IPS-NIHi7 (cell line): ENCODE data around the gene RPL18A.
A peak's percentile ranks its signal among the peaks of the same experiment; 100 is the strongest.

ENCODE experiments used
- DNase-seq: peaks from one replicate; pipeline ENCODE4 v3.0.0; 2012; ENCODE audit warnings: mixed read lengths; ENCODE audit errors: extremely low spot score

The RPL18A gene

DNA sequence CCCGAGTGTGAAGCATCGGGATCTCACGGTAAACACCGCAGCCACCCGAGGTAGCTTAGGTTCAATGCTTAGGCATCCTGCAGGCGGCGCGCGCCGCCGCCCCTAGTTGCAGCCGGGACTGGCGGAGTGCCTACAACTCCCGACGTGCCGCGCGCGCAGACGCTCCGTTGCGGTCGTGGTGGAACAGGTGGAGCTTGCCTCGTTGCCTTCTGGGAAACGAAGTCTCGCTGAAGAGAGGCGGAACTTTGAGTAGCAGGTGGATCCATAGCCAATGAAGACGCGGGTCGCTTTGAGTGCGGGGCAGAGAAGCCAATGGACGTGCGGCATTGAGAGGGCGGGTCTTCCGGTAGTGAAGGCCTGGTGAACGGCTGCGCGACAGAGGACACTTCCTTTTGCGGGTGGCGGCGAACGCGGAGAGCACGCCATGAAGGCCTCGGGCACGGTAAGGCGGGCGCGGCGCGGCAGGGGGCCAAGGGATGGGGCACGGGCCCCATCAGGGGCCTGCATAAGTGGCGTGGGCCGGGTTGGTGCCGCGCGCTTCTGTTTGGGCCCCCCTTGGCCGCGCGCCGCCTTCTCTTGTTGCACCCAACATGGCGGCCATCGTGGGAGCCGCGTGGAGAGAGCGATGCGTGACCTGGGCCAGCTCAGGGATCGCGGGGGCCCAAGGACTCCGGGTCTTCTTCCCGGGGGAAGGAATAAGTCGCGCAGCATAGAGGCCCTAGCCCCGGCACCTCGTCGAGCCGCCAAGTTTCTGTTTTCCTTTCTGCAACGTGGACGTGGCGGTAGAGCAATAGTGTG, at the start of gene RPL18A:
Gene RPL18A (plus strand): TSS at position 378 of the 798 bp plus-strand sequence. CDS start 47 bp downstream, at position 425.
- peak; percentile 96 for DNase-seq

- no peak for DNase-seq
These were observed 48.6 kb upstream of the RPL18A start for GRCh38 chr19:17811103-17811502.

DNA sequence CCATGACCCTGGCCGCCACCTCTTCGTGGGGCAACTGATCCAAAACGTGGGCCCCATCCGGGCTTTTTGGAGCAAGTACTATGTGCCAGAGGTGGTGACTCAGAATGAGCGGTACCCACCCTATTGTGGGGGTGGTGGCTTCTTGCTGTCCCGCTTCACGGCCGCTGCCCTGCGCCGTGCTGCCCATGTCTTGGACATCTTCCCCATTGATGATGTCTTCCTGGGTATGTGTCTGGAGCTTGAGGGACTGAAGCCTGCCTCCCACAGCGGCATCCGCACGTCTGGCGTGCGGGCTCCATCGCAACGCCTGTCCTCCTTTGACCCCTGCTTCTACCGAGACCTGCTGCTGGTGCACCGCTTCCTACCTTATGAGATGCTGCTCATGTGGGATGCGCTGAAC, 48.0 kb upstream of the RPL18A start:
- DNase-seq, result no peak

DNA sequence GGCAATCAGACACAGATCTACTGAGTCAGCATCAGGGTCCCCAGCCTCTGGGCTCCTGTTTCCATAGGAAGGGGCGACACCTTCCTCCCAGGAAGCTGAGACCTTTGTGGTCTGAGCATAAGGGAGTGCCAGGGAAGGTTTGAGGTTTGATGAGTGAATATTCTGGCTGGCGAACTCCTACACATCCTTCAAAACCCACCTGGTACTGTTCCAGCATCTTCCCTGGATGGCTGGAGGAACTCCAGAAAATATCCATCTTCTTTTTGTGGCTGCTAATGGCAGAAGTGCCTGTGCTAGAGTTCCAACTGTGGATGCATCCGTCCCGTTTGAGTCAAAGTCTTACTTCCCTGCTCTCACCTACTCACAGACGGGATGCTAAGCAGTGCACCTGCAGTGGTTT, 47.6 kb upstream of the RPL18A start:
- no peak for DNase-seq

GRCh38 chr19:17817668-17818363, 41.9 kb upstream of the RPL18A start:
- DNase-seq, result no peak

- no peak for DNase-seq
These were observed 38.5 kb upstream of the RPL18A start, which contains the start of gene INSL3 for GRCh38 chr19:17821190-17821589. INSL3 (minus strand) TSS chr19:17821519; CDS start chr19:17821506, 13 bp downstream.

DNA sequence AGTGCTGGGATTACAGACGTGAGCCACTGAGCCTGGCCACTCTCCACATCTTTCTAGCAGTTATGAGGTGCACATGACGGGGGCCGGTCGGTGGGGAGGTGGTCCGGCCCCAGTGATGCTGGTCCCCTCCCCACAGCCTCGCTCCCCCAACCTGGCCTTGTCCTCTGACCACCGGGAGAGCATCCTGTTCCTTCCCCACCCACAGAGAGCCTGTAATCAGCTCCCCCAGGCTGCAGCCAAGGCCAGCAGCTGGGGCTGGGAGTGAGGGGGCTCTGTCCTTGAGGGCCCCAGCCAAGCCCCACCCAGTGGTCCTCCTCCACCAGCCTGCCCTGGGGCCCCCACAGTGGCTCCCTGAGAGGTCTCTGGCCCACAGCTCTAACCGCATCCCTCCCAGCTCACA, 35.4 kb upstream of the RPL18A start:
- no peak for DNase-seq

DNA sequence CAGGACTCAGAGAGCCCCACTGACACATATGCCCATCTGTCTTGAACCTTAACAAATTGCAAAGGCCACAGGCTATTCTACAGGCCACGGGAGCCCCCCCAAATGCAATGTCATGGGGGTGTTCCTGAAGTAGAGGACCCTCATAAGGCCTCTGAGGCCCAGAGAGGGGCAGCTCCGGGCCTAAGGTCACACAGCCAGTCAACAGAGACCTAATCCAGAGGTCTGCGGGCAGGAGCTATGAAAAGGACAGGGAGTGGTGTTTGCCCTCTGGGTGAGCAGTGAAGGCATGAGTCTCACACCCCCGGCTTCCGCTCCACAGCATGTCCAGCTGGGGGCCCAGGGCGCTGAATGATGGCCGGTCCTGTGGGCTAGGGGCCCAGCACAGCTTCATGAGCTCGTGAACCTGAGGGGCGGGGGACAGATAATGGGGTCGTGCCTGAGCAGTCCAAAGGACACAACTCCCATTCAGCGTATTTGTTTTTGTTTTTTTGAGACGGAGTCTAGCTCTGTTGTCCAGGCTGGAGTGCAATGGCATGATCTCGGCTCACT, 33.1 kb upstream of the RPL18A start:
- no peak for DNase-seq

DNA sequence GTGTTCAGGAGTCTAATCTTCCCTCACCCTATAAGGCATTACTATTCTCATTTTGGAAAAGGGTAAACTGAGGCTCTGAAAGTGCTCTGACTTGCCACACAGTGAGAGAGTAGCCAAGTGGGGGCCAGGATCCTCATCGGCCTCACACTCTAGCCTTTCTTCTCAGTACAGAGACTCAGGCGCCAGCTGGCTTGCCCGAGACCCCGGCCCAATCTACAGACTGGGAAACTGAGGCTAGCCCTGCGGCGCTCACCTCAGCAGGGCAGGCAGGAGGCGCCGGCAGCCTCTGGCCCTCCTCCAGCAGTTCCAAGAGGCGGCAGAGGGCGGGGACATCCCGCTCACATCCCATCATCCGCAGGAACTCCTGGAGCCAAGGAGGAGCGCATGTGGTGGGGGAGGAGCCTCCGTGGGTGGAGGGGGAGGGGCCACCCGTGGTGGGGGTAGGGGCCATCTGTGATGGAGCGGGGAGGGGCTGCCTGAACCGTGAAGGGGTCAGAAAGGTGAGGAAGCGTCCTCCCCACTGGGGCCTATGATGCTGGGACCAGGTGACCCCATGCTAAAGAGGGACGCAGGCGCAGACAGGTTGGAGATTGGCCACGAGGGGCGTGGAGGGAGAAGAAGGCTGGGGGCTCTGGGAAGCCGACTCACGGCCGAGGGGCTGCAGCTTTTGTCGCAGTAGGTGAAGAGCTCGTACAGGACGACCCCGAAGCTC, 29.7 kb upstream of the RPL18A start:
- DNase-seq, result peak; percentile 96

- peak; percentile 98 for DNase-seq
These were observed 28.9 kb upstream of the RPL18A start for GRCh38 chr19:17830567-17831418.

GRCh38 chr19:17831419-17831888, 28.3 kb upstream of the RPL18A start:
- DNase-seq, result no peak

- DNase-seq, result no peak
These were observed 27.1 kb upstream of the RPL18A start for GRCh38 chr19:17832443-17833208.

- DNase-seq, result no peak
These were observed 25.1 kb upstream of the RPL18A start for GRCh38 chr19:17834350-17835181.

GRCh38 chr19:17835182-17836006, 24.3 kb upstream of the RPL18A start:
- no peak for DNase-seq

DNA sequence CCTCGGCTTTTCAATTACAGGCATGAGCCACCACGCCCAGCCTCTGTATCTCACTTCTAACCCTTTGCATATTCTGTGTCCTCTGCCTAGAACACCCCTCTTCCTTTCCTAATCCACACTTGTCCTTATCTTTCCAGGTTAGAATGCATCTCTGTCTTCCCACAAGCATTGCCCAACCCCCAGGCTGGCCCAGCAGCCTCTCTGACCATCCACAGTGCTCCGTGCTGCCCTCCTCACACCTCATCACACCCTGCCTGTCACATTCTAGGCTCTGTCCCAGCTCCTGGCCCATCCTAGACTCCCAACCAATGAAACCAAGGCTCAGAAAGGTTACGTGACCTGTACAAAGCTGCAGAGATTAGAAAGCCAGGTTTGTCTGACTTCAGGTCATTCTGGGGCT, 23.2 kb upstream of the RPL18A start:
- DNase-seq, result no peak

DNA sequence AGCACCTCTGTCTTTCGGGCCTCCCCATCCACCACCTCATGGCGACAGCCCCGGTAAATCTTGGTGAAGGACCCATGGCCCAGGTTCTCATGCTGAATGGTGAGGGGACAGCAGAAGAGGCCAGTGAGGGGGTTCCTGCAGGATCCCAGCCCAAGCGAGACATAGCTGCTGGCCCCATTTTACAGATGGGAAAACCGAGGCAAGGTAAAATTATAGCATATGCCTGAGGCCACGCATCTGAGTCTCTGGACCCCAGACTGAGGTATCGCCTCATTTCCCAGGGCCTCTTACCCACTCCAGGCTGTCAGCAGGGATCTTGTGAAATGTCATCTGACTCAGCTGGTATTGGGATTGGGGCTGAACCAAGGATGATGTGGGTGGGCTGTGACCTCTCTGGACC, 21.7 kb upstream of the RPL18A start:
- DNase-seq, result no peak

- DNase-seq, result no peak
These were observed 19.7 kb upstream of the RPL18A start for GRCh38 chr19:17840019-17840418.

- no peak for DNase-seq
These were observed 18.3 kb upstream of the RPL18A start for GRCh38 chr19:17841371-17841809.
